VCaP (cell line): ENCODE measurements around the gene DDX17.

Source experiments
- H3K27ac ChIP-seq: fragments of 450-650 bp; 2 replicates; pipeline ENCODE4 v1.5.1; 2017
- CTCF ChIP-seq: fragments of 450-650 bp; conservative IDR thresholded peaks from 2 replicates; pipeline ENCODE4 v1.5.1; 2017; ENCODE audit warnings: mild to moderate bottlenecking, moderate library complexity

Gene DDX17

GRCh38 chr22:38433871-38434270 is 72.2 kb downstream of the DDX17 start:
- no peak for TF ChIP-seq CTCF
- H3K27ac ChIP-seq: no peak overlapping the region
